ENCODE data around the gene NSUN3.
"Not testable (repeated sequence)": the region's sequence is repeated elsewhere in the genome, so short reads cannot be mapped to it uniquely, and the experiment has no call there.

NSUN3 gene

DNA sequence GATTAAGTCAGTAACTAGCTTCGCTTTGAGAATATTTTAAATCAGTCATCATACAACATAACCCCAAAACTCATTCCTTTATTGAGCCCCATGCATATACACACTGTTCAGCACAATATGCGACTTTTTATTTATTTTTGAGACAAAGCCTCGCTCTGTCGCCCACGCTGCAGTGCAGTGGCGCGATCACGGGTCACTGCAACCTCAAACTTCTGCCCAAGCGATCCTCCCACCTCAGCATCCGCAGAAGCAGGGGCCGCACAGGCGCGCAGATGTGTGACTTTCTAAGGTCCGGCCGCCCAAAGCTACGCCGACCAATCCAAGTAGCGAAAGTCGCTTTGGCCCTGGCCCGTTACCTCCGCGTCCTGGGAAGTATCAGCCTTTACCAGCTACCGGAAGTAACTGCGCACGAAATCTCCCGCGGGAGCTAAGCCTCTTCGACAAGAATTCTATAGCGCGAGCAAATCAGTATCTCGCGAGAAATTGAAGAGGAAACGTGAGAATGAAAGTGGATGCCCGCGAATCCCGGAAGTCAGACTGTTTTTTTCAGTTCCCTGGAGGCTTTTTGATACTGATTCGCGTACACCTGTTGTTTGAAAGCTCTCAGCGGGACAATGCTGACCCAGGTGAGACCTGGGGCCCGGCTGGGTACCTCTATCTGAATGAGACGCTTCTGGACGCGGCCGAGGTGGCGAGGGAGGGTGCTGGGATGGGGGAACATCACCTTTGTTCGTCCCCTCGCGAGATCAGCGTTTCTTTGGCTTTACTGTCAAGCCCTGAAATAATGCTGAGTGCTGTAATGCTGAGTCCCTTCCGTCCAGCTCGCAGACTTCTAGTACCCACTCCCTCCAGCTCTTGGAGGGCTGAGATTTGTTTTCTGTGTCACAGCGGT is at the start of gene NSUN3, which contains the start of gene DHFR2:
Gene NSUN3 (plus strand): TSS at position 549 of the 892 bp plus-strand sequence. CDS start 66 bp downstream, at position 615.
Gene DHFR2 (minus strand): TSS at position 404 of the 892 bp plus-strand sequence. CDS start 1,405 bp downstream, outside the sequence.
- DNase-seq: peak; percentile 96

DNA sequence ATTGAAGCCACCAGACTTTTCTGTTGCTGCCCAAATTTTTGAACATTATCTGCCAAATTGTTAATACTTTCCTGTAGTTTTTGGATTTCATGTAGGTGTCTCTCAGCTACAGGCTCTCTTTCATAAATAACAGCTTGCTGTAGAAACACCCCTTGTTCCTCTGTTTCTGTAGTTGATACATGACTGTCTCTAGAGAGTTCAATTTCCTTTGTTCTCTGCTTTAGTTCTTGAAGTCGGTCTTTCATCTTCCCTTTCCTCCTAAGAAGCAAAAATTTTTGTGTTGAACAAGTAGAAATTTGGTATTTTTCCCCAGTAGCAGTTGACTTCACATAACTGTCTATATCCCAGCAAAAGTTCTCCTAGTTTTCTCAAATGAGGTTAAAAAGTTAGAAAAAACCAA is 47.8 kb upstream of the NSUN3 start:
- DNase-seq: no peak

DNA sequence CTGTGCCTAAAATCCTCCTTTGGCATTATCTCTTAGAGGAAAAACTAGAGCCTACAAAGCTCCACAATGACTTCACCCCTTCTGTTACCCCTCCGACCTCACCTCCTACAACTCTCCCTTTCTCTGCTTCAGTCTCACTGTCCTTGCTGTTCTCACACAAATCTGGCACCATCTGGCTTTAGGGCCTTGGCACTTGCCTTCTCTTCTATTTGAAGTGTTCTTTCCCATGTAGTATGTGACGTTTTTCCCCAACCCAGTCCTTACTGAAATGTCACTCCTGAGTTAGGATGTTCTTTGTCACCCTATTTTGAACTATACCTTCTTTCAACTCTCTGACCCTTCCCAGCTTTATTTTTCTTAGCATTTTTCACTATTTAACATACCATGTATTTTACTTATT is 43.2 kb upstream of the NSUN3 start:
- no peak for DNase-seq

DNA sequence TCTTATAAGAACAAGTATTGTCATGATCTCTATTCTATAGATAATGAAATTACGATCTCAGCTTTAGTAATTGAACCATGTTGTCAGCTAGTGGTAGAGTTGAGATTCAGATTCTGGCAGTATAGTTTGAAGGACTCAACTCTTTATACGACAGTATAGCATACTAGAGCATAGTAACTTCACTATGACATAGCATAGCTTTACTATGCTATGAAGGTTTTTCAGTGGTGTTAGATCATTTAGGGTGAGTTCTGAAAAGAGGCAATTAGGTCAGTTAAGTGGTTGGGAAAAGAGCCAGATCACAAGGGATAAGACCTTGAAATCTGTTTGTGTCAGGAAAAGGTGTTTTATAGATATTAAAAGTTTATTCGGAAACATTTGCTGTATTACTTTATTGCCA is 42.6 kb upstream of the NSUN3 start:
- no peak for DNase-seq

DNA sequence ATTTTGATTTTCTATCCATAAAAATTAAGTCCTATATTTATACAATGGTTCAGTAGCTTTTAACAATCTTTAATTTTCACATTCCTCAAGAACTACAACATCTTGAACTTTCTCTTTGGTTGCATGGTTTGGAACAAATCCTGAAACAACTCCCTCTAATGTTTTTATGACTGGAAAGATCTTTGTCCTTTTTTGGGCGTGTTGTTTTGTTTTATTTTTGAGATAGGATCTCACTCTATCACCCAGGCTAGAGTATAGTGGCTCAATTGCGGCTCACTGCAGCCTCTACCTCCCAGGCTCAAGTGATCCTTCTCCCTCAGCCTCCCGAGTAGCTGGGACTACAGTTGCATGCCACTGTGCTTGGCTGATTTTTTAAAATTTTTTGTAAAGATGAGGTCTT is 38.5 kb upstream of the NSUN3 start:
- no peak for DNase-seq

DNA sequence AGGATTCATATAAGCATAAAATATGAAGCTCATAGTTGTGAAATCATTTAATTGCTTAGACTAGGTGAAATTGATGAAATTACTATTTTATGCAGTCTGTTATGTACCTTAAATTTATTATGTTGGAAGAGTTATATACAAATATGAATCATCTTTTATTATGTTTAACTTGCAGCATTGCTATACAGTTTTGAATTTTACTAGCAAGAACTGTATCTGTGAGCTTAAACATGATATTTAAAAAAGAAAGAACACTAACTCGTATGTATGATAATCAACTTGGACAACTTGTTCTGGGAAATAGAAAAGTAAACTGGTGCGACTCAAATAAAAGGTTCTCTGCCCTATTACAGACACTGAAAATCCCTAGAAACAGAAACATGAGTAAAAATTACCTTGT is 36.2 kb upstream of the NSUN3 start:
- no peak for DNase-seq

DNA sequence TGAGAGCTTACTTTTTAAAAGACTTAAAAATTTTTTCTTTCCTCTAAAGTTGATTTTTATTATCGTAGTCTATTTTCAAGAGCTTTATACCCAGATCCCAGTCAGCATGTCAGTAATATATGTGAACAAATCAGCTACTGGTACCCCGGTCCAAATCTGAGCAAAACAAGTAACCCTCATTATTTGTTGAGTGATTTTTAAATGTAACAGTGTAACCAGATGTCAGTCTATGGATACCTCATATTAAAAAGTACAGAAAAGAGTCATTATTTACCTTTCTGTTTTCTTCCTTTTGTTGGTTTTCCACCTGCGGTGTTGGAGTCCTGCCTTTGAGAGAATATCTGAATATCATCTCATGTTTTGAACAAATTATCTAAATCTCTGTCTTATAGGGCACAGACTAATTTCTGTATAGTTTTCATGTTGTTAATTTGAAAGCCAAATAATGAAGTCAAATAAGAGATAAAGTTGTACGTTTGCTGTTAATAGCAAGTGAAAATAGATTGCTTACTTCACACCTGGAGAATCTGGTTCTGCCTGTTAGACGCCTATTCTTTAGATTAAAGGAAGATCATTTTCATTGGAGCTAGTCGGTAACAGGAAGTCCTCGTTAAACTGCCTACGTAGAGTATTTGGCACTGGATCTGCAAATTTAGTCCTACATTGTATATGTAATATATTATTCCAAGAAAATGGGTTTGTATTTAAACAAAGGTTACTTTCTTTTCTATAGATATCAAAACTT is 34.6 kb upstream of the NSUN3 start, which contains the start of gene STX19:
Gene STX19 (minus strand): TSS at position 505 of the 745 bp plus-strand sequence. CDS start 13,328 bp downstream, outside the sequence.
- peak; percentile 92 for DNase-seq

DNA sequence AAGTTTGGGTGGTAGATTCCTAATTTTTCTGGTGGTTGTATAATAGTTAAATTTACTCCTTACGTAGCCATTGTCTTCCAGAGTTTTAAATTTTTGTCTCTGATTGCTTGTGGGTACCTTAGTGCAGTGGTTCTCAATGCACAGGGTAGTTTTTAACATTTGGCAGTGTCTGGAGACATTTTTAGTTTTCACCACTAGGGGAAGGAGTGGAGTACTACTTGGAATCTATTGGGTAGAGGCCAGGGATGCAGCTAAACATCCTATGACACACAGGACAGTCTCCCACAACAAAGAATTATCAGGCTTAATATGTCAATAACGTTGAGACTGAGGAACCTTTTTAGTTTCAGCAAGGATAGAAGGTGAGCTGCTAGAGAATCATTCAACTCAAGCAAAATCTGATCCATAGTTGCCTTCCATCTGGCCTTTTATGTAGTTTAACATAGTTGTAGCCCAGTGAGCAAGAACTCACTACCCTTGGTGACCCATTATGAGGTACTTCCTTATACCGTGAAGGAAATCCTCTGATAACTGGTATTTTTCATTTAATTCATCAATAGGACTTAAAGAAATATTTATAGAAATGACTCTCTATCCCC is 25.9 kb upstream of the NSUN3 start:
- DNase-seq: peak; percentile 6

DNA sequence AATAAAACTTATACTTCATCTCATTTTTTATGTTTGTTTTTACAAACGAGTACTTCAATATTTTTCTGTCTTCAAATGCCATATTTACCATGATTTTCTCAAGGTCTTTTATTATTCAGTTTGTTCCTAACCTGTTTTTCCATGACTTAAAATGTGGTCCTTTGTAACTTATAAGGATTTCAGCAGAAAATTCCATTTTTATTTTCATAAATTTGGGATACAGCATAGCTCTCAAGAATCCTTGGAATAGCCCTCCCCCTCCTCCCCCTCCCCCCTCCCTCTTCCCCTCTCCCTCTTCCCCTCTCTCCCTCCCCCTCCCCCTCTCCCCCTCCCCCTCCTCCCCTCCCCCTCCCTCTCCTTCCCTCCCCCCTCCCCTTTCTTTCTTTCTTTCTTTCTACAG is 19.6 kb upstream of the NSUN3 start:
- DNase-seq: no peak

DNA sequence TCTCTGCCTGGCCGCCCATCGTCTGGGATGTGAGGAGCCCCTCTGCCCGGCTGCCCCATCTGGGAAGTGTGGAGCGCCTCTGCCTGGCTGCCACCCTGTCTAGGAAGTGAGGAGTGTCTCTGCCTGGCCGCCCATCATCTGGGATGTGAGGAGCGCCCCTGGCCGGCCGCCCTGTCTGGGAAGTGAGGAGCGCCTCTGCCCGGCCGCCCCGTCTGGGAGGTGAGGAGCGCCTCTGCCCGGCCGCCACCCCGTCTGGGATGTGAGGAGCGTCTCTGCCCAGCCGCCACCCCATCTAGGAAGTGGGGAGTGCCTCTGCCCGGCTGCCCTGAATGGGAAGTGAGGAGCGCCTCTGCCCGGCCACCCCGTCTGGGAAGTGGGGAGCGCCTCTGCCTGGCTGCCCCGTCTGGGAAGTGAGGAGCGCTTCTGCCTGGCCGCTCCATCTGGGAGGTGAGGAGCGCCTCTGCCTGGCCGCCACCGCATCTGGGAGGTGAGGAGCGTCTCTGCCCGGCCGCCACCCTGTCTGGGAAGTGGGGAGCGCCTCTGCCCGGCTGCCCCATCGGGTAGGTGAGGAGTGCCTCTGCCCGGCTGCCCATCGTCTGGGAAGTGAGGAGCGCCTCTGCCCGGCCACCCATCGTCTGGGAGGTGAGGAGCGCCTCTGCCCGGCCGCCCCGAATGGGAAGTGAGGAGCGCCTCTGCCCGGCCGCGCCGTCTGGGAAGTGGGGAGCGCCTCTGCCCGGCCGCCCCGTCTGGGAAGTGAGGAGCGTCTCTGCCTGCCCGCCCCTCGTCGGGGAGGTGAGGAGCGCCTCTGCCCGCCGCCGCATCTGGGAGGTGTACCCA is 18.5 kb upstream of the NSUN3 start:
- DNase-seq: not testable (repeated sequence)

DNA sequence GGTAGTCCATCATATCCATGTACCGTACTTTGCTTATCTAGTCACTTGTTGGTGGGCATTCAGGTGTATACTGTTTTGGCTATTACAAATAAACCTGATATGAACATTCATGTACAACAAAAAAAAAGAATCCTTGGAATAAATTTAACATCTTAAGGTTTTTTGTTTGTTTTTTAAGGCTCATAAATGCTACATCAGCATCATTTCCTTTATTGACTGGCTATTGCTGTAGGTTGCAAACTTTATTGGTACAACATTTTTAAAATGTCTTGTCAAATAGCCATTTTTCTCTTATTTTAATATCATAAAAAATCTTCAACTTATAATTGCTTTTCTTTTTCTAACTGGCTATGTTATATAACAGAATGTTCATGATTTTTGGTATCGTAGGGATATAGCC is 16.3 kb upstream of the NSUN3 start:
- DNase-seq: no peak

DNA sequence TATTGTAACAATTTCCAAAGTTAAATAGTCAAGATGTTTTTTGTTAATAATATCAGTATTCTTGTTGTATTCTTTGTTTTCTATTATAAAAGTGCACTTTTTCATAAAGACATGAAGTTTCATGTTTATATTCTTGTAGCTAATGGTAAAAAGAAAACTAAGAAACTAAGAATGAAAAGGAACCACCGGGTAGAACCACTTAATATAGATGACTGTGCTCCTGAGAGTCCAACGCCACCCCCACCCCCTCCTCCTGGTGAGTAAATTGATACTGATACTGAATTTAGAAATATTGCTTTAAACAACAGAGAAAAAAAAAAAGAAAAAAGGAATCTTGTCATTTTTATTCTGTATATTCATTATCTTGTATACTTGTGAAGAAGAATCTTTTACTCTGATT is 13.6 kb upstream of the NSUN3 start:
- DNase-seq: no peak

DNA sequence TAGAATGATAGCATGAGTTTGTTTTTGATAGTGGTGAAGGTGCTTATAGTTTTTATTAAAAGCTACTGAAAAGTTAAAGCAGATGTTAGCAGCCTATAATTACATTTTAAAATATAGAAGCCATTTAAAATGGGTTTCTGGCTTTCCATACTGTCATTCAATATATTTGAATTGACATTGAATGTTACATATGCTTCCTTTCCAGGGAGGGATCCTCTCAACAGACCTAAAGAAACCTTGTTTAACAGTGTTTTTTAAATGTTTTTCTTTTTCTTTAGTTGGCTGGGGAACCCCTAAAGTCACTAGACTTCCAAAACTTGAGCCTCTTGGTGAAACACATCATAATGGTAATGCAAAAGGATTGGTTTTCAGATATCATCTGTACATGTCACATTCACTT is 12.3 kb upstream of the NSUN3 start:
- no peak for DNase-seq

DNA sequence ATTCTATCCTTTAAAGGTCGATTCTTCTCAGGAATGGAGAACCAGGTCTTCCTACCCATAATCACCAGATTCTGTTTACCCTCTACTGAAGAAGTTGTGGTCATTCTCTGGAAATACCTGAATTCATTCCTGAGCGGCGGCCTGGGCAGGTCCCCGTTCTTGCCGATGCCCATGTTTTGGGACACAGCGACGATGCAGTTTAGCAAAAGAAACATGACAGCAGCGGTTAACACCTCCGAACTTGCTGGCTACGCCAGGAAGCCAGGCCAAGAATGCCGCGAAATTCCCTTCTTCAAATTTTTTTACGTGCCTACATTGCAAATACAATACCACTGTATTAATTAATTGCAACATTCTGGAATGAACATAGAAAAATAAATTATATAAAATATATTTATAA is 1.6 kb upstream of the NSUN3 start:
- DNase-seq: no peak

DNA sequence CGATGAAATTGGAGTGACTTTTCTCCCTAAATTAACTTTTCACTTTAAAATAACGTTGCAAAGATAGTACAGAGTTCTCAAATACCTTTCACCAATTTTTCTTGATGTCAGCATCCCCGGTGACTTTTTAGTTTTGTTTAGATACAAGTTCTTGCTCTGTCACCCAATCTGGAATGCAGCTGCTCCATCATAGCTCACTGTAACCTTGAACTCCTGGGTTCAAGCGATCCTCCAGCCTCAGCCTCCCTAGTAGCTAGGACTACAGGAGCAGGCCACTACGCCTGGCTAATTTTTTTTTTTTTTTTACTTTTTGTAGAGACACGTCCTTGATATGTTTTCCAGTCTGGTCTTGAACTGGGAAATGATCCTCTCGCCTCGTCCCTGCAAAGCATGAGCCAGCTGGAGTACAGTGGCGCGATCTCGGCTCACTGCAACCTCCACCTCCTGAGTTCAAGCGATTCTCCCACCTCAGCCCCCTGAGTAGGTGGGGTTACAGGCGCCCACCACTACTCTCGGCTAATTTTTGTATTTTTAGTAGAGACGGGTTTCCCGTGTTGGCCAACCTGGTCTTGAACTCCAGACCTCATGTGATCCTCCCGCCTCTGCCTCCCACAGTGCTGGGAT is 747 bp downstream of the NSUN3 start:
- DNase-seq: no peak

DNA sequence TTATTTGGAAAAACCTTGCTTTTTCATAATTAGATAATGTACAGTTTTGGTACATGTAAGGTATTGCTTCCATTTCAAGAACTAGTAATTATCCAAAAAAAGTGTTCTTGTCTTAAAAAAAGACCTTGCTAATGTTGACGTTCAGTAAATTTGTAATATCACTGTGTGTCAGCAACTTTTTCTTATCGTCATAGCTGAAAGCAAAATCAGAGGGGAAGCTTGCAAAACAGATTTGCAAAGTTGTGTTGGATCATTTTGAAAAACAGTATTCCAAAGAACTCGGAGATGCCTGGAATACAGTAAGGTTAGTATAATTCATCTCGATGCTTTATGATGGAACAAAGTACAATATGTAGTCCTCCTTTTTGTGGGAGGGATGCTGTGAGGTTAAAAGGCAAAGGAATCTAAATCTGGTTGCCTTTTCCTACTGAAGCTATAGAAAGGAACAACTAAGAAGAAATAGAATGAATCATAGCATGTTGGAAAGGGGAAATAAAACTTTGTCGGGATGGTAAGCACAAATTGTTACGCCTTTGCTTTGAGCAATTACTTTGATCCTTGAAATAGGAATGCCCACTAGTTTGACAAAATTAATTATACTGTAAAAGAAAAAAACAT is 1.5 kb downstream of the NSUN3 start:
- DNase-seq: no peak

DNA sequence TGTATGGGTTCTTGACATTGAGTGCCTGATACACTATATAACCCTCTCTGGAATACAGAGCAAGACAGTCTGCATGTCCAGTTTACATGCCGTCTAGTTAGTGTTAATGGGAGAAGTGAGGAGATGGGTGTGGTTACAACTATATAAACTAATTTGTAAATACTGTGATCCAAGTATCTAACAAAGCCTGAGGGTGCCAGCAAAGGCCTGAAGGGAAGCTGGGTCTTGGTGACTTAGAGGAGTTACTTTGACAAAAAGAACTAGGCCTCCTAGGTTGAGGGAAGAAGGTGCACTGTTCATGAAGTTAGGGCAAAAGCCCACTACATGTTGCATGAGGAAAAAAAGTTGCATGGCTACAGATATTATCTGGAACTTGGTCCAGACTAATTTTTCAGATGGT is 2.3 kb downstream of the NSUN3 start:
- no peak for DNase-seq

DNA sequence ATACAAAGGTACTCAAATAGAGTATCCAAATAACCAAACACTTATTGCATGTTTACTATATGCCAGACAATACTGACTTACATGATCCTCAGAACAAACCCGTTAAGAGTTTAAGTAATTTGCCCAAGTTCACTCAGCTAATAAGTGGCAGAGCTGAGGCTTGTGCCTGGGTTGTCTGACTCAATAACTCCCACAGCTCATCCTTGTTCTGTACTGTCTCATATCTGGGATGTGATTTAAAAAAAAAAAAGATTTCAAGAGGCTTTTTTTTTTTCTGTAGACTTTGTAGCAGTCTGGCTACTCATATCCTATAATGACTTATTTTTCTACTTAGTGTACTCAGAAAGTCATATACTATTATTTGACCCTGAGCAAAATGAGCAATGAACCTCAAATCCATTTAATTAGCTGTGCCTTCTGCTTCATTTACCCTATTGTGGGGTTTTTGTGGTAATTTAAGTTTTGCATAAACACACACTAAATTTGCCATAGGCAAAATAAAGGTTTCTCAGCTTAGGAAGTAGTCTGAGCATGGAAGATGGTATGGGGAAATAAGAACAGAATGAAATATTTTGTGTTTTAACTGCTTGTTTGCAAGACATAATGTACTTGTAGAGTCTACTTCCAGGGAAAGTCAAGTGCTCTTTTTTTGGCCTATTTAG is 3.1 kb downstream of the NSUN3 start:
- DNase-seq: no peak

DNA sequence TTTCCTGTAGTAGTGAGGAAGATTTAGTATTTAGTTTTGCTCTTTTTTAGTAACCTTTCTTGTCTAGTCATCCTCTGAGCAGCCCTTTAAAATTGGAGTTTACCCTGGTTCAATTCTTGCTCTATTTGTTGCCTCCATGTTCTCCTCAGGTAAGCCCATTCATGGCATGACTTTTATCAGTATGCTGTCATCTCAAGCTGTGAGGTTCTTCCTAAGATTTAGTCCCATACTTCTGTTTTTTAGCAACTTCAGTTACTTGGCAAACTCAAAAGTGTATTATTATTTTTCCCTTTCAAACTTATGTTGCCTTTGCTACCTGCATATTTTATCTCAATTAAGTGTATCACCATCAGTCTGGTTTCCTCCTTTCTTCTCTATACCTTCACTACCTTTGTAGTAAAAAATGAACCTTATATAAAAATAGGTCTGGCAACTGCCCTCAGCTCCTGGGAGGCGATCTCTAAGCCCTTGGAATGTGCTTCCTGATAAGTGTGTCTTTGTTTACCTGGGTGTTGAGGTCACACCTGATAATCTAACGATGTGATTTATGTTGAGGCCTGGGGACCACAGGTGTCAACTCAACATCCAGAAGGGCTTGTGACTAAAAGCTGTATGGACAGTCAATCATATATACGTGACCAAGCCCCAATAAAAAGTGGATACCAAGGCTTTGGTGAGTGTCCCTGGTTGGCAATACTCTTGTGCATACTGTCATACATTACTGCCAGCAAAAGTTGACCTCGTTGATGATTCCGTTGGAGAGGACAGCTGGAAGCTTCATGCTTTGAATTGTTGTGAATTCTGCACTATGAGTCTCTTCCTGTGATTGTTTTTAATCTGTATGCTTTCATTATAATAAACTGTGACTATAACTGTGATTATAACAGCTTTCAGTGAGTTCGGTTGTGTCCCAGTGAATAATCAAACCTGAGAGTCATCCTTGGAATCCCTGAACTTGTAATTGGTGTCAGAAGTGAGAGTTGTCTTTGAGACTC is 3.9 kb downstream of the NSUN3 start:
- no peak for DNase-seq

Measured in NCI-H2029 treated with DMSO at 0.1 percent for 48 hours (cell line).